IgD-negative memory B cell (primary cell): ENCODE data around the gene SLC6A3. TPM values are rescaled to one million over a fixed set of nuclear protein-coding genes. Genes with fewer than 3 reads are reported as not detected.
"Not testable (repeated sequence)": the region's sequence is repeated elsewhere in the genome, so short reads cannot be mapped to it uniquely, and the experiment has no call there.

ENCODE experiments used
- H3K27ac Mint-ChIP-seq, 3 donors: one replicate each; pipeline ENCODE4 v1.8.0; 2020 to 2022; ENCODE audit warnings: mild to moderate bottlenecking in 3 of 3, mixed read lengths in 3 of 3, moderate library complexity in 1 of 3
- H3K27me3 Mint-ChIP-seq: one replicate; pipeline ENCODE4 v1.8.0; 2021; ENCODE audit warnings: mixed read lengths
- H3K36me3 Mint-ChIP-seq: one replicate; pipeline ENCODE4 v1.8.0; 2020; ENCODE audit warnings: mild to moderate bottlenecking, mixed read lengths
- H3K4me1 Mint-ChIP-seq, 3 donors: one replicate each; pipeline ENCODE4 v1.8.0; 2020 to 2022; ENCODE audit warnings: mixed read lengths in 3 of 3, mild to moderate bottlenecking in 1 of 3
- H3K4me3 Mint-ChIP-seq, 4 donors: one replicate each; pipeline ENCODE4 v1.8.0; 2020 to 2022; ENCODE audit warnings: mild to moderate bottlenecking in 4 of 4, mixed read lengths in 4 of 4, moderate library complexity in 3 of 4
- H3K9me3 Mint-ChIP-seq, 3 donors: one replicate each; pipeline ENCODE4 v1.8.0; 2020 to 2021; ENCODE audit warnings: mixed read lengths in 3 of 3, mild to moderate bottlenecking in 1 of 3
- polyA plus RNA-seq: library from polyadenylated mRNA; unstranded; fragments of 300-500 nt; fragmentation: Illumina TruSeq; gene quantifications from one replicate; pipeline ENCODE4 v1.2.3, GENCODE V29; 2021

Gene SLC6A3
- polyA plus RNA-seq, 1 donor from 2014 or later = not detected

DNA sequence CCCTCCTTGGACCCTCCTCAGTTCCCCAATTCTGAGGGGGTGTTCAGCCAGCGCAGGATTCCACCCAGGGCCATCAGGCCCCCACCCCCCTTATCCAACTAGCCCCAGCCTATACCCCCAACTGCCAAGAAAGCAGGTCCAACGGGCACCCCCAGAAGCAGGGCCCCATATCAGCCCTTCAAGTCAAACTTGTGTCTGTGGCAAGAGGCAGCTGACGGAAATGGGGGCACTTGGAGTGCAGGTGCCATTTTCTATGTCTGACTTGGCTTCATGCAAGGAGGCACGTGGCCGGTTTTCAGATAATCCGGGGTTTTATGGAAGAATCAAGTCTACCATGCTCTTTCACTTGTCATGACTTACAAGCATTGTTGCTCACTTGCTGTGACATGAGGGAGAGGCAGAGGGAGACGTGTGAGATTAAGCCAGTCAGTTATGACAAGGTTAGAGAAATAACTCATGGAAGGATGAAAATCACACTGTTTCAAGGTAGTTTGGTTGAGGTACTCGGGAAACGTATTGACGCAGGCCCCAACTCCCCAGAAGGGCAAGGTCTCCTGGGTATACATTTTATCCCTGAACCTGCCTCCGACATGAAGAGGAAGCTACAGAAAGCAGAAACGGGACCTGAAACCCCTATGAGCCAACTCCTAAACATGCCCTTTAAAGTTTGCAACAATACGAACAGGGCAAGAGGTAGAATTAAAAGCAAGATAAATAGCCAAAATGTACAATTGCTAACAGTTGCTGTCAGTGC, 73.8 kb downstream of the SLC6A3 start:
- peak overlapping the region; percentile 23 to 88 (median 59) for H3K27ac Mint-ChIP-seq
- peaks cover 3% of the 10 kb centered on the region for H3K27me3 Mint-ChIP-seq
- H3K4me3 Mint-ChIP-seq = peak overlapping the region in 3 of 4 donors; percentile 9 to 60 (median 14)
- H3K4me1 Mint-ChIP-seq = peaks cover 24 to 40% (median 31%) of the 10 kb centered on the region in 3 donors
- H3K36me3 Mint-ChIP-seq = peaks cover 6% of the 10 kb centered on the region
- H3K9me3 Mint-ChIP-seq = no peaks in the 10 kb centered on the region

DNA sequence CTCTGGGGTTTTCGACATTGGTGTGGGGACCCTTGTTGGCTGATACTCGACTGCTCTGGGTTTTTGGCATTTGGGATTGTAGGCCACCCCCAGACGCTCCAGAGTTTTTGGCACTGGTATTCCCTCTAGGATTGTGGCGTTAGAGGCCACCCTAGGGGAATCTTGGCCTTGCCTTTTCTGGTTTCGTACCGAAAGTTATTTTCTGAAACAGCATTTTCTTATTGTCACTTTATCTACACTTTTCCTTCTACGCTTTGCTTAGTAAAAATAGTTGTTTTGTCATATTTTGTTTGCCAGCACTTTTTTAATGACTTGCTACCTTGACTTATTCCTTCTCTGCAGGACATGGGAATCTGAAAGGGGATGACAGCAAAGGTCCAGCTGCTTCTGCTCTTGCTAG, 75.2 kb downstream of the SLC6A3 start:
- Mint-ChIP-seq H3K4me3 (no peak overlapping the region), H3K9me3 (no peaks in the 10 kb centered on the region), H3K4me1 (peaks cover 28 to 52% (median 37%) of the 10 kb centered on the region in 3 donors), H3K36me3 (peaks cover 4% of the 10 kb centered on the region), H3K27ac (no peak overlapping the region), H3K27me3 (peaks cover 8% of the 10 kb centered on the region)

DNA sequence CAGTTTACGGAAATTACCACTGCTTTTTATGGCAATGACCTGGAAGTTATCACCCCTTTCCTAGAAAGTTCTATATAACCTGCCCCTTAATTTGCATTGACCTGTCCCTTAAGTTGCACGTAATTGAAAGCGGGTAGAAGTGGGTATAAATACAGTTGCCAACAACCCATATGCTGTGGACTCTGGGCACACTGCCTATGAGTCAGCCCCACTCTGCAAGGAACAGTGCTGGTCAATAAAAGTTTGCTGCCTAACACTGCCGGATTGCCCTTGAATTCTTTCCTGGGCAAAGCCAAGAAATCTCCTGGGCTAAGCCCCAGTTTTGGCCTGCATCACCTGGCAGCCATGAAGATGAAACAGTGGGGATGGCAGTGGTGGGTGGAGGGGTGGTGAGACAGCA, 76.5 kb downstream of the SLC6A3 start:
- Mint-ChIP-seq H3K4me3 (no peak overlapping the region), H3K9me3 (no peaks in the 10 kb centered on the region), H3K27me3 (peaks cover 17% of the 10 kb centered on the region), H3K36me3 (peaks cover 2% of the 10 kb centered on the region), H3K27ac (peak overlapping the region in 1 of 3 donors; percentile 77), H3K4me1 (peaks cover 28 to 42% (median 34%) of the 10 kb centered on the region in 3 donors)

DNA sequence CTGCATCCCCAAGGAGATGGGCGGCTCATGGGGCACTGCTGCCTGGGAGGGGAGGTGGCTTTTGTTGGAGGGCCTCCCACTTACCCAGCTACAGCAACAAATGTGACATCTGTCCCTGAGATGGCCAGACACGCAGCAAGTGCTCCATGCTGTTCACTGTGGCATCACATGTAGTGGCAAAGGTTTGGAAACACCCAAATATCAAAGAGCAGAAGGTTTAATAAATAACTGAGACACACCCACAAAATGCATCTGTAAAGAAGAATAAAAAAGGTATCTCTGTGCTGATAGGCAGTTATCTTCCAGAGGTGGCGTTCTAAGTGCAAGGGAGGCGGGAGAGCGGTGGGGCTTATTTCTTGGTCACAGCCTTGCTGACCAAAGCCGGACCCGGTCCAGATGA, 77.0 kb downstream of the SLC6A3 start:
- peaks cover 2% of the 10 kb centered on the region for H3K36me3 Mint-ChIP-seq
- peaks cover 22% of the 10 kb centered on the region for H3K27me3 Mint-ChIP-seq
- peaks cover 28 to 39% (median 38%) of the 10 kb centered on the region in 3 donors for H3K4me1 Mint-ChIP-seq
- no peak overlapping the region for H3K4me3 Mint-ChIP-seq
- H3K27ac Mint-ChIP-seq = peak overlapping the region in 1 of 3 donors; percentile 77
- H3K9me3 Mint-ChIP-seq = no peaks in the 10 kb centered on the region

DNA sequence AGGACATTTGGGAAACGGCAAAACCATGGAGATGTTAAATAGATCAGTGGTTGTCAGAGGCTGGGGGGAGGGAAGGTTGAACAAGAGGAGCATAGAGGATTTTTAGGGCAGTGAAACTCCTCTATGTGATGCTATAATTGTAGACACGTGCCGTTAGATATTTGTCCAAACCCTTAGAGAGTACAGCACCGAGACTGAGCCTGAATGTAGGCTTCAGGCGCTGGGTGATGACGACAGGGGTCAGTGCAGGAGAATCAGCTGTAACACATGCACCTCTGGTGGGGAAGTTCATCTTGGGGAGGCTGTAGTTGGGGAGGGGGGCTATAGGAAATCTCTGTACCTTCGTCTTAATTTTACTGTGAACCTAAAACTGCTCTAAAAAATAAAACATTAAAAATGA, 78.1 kb downstream of the SLC6A3 start:
- peaks cover 2% of the 10 kb centered on the region for H3K36me3 Mint-ChIP-seq
- H3K4me1 Mint-ChIP-seq = peaks cover 21 to 37% (median 30%) of the 10 kb centered on the region in 3 donors
- peak overlapping the region in 2 of 3 donors; percentile 15 to 44 for H3K27ac Mint-ChIP-seq
- peak overlapping the region in 2 of 4 donors; percentile 71 to 81 for H3K4me3 Mint-ChIP-seq
- H3K9me3 Mint-ChIP-seq = no peaks in the 10 kb centered on the region
- peaks cover 26% of the 10 kb centered on the region for H3K27me3 Mint-ChIP-seq

DNA sequence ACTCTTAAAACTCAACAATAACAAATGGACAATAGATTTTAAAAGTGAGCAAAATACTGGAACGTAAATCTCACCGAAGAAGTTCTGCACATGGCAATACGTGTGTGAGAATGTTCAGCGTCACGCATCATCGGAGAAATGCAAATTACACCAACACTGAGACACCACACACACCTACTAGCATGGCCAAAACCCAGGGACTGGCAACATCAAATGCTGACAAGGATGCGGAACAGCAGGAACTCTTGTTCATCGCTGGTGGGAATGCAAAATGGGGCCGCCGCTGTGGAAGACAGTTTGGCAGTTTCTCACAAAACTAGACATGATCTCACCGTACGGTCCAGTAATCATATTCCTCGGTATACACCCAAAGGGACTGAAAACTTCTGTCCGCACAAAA, 78.7 kb downstream of the SLC6A3 start:
- peak overlapping the region in 3 of 4 donors; percentile 3 to 81 (median 44) for H3K4me3 Mint-ChIP-seq

DNA sequence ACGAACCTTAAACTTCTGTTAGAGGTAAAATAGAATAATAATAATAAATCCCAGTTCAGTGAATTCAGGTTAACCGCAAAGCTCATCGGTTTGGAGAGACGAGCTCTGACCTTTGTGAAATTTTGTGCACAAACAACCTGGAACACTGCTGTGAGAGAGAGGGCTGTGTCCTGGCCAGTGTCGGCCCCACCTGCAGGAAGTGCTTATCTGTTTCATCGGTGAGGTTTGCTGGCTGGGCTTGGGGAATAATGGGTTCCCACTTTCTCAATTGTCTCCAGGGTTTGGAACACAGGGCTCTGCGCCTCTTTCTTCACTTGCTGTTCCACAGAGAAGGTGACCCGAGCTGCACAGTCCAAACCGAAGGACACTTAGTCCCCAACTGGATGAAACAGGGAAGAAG, 81.0 kb downstream of the SLC6A3 start:
- Mint-ChIP-seq H3K4me3 (peak overlapping the region in 1 of 4 donors; percentile 58), H3K9me3 (no peaks in the 10 kb centered on the region), H3K27ac (no peak overlapping the region), H3K27me3 (peaks cover 32% of the 10 kb centered on the region), H3K4me1 (peaks cover 12 to 30% (median 22%) of the 10 kb centered on the region in 3 donors), H3K36me3 (no peaks in the 10 kb centered on the region)

More for the DNA sequence above, 78.7 kb downstream of the SLC6A3 start:
- Mint-ChIP-seq H3K9me3 (no peaks in the 10 kb centered on the region), H3K4me1 (peaks cover 16 to 31% (median 24%) of the 10 kb centered on the region in 3 donors), H3K27ac (peak overlapping the region in 2 of 3 donors; percentile 15 to 16), H3K27me3 (peaks cover 28% of the 10 kb centered on the region), H3K36me3 (peaks cover 2% of the 10 kb centered on the region)

DNA sequence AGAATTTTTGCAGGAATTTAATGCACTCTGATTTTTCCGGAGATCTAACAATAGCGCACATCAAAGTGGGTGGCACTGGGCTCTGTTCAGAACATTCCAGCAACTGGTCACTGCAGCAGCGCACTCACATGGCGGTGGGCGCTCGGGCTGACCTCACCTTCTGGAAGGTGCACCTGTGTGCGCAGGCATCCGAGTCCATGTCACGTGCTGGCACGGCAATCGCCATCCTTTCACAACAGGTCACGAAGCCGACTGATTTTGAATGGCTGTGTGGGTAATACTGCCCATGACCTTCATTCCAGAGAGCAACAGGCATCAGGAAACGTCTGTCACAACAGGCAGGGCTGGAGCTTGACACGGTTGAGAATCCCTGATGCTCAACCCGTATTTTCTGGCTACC, 81.7 kb downstream of the SLC6A3 start:
- H3K36me3 Mint-ChIP-seq = no peaks in the 10 kb centered on the region
- H3K4me1 Mint-ChIP-seq = peaks cover 12 to 30% (median 22%) of the 10 kb centered on the region in 3 donors
- no peaks in the 10 kb centered on the region for H3K9me3 Mint-ChIP-seq
- H3K27ac Mint-ChIP-seq = no peak overlapping the region
- peak overlapping the region in 1 of 4 donors; percentile 3 for H3K4me3 Mint-ChIP-seq
- H3K27me3 Mint-ChIP-seq = peaks cover 32% of the 10 kb centered on the region

DNA sequence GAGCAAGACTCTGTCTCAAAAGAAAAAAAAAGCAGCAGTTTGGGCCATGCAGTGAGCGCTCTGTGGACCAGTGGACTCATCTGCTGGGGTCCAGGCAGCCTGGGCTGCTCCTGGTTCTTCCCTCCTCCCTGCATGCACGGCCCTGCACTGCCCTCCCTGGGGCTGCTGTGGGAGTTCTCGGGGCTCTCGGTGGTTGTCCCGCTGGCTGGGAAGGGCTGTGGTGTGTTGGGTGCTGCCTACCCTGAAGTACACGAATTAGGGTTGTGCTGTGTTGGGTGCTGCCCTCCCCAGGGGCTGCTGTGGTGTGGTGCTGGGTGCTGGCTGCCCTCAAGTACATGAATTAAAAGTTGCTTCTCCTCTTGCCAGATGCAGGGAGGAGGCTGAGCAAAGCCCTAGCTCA, 82.1 kb downstream of the SLC6A3 start:
- Mint-ChIP-seq H3K27me3 (peaks cover 31% of the 10 kb centered on the region), H3K4me1 (peaks cover 12 to 30% (median 22%) of the 10 kb centered on the region in 3 donors), H3K9me3 (no peaks in the 10 kb centered on the region), H3K4me3 (no peak overlapping the region), H3K36me3 (no peaks in the 10 kb centered on the region), H3K27ac (no peak overlapping the region)

DNA sequence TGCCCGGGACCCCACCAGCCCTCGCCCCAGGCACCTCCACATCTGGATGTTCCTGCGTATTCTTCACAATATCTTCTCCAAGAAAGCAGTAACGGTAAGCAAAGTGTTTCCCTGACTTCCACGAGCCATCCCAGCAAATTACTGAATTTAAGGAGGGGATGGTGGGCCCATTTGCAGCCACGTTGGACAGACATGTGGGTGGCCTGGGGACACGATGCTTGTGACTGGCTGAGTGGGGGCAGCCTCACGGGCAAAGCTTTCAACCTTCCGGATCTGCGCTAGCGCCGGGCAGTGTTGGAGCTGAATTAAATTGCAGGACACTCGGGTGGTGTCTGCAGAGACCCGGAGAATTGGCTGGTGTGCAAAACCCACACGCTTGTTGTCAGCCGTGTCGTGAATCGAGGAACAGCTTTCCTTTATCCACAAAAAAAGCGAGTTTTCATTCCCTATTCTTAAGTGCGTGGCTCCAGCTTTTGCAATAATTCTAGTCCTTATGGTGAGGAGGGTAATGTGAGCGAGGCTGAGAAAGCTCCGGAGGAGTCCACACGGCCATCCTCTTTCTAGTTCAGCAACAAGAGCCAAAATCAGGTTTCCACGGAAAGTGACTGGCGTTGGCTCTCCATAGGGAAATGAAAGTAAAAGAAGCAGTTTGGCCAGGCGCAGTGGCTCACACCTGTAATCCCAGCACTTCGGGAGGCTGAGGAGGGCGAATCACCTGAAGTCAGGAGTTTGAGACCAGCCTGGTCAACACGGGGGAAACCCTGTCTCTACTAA, 82.8 kb downstream of the SLC6A3 start:
- Mint-ChIP-seq H3K4me1 (peaks cover 12 to 28% (median 22%) of the 10 kb centered on the region in 3 donors), H3K9me3 (no peaks in the 10 kb centered on the region), H3K4me3 (peak overlapping the region in 1 of 4 donors; percentile 25), H3K27ac (no peak overlapping the region), H3K36me3 (no peaks in the 10 kb centered on the region), H3K27me3 (peaks cover 30% of the 10 kb centered on the region)

DNA sequence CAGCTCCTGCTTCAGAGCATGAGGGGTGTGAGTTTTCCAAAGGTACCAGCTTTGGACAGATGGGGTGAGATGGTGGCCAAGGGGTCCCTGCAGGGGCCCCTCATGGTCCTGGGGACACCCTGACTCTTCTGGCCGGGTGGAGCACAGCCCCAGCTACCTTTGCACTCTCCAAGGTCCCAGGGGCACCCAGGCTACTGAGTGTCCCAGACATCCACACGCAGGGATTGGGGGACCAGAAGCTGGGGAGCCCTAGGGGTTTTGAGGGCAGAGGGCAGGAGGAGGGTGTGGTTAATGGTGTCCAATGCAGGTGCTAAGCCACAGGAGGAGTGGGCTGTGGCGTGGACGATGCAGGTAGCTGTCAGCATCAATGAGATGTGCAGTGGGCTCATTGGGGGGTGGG, 84.4 kb downstream of the SLC6A3 start:
- Mint-ChIP-seq H3K4me1 (peaks cover 0 to 15% (median 9%) of the 10 kb centered on the region in 3 donors), H3K36me3 (no peaks in the 10 kb centered on the region), H3K9me3 (no peaks in the 10 kb centered on the region), H3K27me3 (peaks cover 25% of the 10 kb centered on the region), H3K27ac (no peak overlapping the region), H3K4me3 (no peak overlapping the region)

DNA sequence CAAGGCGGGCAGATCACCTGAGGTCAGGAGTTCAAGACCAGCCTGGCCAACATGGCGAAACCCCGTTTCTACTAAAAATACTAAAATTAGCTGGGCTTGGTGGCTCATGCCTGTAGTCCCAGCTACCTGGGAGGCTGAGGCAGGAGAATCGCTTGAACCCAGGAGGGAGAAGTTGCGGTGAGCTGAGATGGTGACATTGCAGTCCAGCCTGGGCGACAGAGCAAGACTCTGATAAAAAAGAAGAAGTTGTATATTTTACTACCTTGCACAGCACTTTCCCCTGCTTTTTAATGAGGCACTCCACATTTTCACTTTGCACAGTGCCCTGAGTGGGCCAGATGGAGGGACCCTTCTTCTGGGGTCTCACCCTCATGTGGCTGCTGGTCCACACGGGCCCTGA, 84.9 kb downstream of the SLC6A3 start:
- not testable (repeated sequence) for H3K27ac Mint-ChIP-seq, H3K4me3 Mint-ChIP-seq, H3K36me3 Mint-ChIP-seq, H3K9me3 Mint-ChIP-seq
- Mint-ChIP-seq H3K27me3 (peaks cover 24% of the 10 kb centered on the region), H3K4me1 (peaks cover 0 to 11% (median 5%) of the 10 kb centered on the region in 3 donors)

DNA sequence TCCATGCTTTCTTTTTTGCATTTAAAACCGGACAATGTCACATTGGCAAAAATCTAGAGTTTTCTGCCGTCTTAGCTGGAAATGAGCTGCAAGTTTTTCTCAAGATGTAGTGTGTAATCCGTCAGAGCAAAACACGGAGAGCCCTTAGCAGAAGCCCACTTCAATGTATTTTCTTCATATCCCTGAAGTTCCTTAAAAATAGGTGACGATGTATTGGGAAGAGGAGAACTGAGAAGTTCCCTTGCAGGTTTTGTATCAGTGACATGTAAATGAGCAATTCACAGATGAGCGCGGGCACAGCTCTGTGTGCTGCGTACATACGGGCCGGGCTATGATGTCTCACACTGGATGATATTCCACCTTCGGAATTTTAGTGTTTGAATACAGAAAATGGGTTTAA, 85.5 kb downstream of the SLC6A3 start:
- H3K27me3 Mint-ChIP-seq = peaks cover 24% of the 10 kb centered on the region
- H3K4me3 Mint-ChIP-seq = peak overlapping the region in 1 of 4 donors; percentile 72
- peaks cover 0 to 10% (median 2%) of the 10 kb centered on the region in 3 donors for H3K4me1 Mint-ChIP-seq
- H3K27ac Mint-ChIP-seq = no peak overlapping the region
- H3K9me3 Mint-ChIP-seq = no peaks in the 10 kb centered on the region
- no peaks in the 10 kb centered on the region for H3K36me3 Mint-ChIP-seq

DNA sequence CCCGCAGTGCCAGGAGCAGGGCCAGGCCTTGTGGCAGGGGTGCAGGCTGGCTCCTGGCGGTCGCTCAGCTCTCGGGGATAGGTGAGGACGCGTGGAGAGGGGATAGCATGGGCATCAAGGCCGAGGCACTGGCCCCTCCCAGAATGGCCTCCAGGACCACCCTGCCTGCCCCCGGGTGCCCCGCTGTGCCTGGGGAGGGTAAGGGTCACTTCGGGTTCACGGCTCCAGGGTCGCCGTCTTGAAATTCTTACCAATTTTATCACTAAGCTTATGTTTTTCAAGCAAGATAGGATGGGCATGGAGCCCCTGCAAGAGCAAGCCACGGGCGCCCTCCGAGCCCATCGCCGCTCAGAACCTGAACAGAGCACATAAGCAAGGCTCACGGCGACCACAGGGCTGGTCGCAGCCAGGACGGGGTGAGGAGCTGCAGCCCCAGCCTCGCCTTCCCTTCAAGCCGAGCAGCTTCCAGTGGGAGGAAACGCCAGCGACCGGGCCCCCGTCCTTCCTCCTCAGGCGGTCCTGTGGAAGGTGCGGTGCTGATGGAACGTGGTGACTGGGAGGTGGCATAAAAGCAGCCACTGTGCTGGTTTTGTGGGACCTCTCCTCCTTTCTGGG, 86.1 kb downstream of the SLC6A3 start:
- Mint-ChIP-seq H3K27ac (no peak overlapping the region), H3K4me3 (peak overlapping the region in 1 of 4 donors; percentile 72), H3K36me3 (no peaks in the 10 kb centered on the region), H3K4me1 (peaks cover 0 to 10% (median 0%) of the 10 kb centered on the region in 3 donors), H3K27me3 (peaks cover 18% of the 10 kb centered on the region), H3K9me3 (no peaks in the 10 kb centered on the region)

DNA sequence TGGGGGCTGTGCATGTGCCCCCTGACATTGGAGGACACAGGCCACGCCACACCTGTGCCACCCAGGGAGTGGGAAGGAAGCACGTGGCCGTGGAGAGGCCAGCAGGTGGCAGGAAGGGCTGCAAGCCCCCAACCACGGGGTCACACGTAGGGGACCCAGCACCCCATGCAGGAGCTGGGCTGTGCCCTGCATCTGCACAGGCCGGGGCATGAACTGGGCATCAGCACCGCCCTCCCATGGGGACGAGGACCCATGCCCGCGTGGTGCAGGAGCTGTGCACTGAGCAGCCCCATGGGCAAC, 86.6 kb downstream of the SLC6A3 start:
- H3K9me3 Mint-ChIP-seq = no peaks in the 10 kb centered on the region
- H3K4me1 Mint-ChIP-seq = peaks cover 0 to 10% (median 0%) of the 10 kb centered on the region in 3 donors
- H3K27ac Mint-ChIP-seq = no peak overlapping the region
- no peak overlapping the region for H3K4me3 Mint-ChIP-seq
- H3K36me3 Mint-ChIP-seq = no peaks in the 10 kb centered on the region
- H3K27me3 Mint-ChIP-seq = peaks cover 14% of the 10 kb centered on the region
